SKM-1 treated with dmso at 0.1 percent for 144 hours (cell line): Measurements from ENCODE around the gene CLDN19.
"Not testable (repeated sequence)": the region's sequence is repeated elsewhere in the genome, so short reads cannot be mapped to it uniquely, and the experiment has no call there.

Experiments
- DNase-seq: peaks from one replicate; lab custom pipeline; 2025; ENCODE audit not compliant: unreplicated experiment; lab: John Stamatoyannopoulos, UW

The CLDN19 gene

GRCh38 chr1:42713293-42713692 lies 26.7 kb downstream of the CLDN19 start:
- DNase-seq, result no peak

DNA sequence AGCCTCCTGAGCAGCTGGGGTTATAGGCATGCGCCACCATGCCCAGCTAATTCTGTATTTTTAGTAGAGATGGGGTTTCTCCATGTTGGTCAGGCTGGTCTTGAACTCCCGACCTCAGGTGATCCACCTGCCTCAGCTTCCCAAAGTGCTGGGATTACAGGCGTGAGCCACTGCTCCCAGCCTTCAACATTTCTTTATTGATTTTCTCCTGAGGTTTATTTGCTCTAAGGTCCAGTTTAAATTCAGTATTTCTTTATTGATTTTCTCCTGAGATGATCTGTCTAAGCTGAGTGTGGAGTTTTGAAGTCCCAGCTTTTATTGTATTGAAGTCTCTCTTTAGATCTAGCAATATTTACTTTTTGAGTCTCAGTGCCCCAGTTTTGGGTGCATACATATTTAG lies 27.2 kb downstream of the CLDN19 start:
- not testable (repeated sequence) for DNase-seq

DNA sequence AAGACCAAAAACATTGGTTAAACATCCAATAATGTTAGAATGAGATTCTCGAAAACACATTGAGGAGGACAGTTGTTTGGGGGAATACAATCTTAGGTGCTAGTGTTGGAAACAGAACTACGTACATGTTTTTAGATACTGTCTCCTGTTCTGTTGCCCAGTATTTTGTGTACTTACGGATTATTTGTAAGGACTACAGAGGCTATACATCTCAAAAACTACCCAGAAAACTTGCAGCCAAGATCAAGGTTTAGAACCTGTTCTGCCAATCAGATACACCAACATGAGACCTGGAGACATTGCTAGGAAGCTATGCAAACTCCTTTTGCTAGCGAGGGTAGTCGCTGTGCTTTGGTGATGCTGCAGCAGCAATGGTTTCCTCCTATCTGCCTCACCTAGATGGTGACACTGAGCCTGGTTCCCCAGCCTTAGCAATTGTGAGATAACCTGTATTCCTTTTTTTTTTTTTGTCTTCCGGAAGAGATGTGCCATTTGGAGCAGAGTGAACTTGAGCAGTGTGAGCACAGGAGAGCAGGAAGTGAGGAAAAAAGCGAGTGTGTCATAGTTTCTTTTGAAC lies 36.1 kb downstream of the CLDN19 start:
- DNase-seq, result no peak

- no peak for DNase-seq
Measured at GRCh38 chr1:42700006-42700405, 40.0 kb downstream of the CLDN19 start.

DNA sequence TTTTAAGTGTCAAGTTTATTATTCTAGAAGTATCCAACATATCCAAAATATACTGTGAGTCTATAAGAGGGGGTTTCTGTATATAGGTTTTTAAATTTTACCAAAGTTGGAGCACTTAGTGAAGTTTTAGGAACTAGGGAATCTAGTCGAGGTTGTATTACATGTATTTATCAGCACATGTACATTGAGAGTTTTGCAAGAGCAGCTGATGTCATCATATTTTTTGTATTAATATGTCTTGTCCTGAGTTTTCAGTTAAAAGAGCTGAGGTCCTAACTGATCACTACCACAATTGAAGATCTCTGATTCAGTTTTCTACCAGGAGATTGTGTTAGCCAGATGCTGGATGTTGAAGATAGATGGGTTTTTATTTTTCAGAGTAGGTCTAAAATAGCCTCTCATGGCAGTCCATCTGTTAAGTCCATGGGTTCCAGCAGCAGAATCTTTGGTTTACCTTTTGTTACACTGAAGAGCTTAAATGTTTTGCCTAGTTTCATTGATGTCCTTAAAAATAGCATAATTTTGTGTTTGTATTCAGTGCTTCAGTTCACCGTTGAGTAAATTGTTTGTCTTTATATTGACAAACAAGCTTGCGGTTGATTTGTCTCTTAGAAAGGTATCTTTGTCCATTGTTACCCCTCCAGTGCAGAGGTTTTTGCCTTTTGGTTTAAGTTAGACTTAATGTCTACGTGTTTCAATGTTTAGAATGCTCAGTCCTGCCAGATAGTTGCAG lies 41.8 kb downstream of the CLDN19 start:
- no peak for DNase-seq

- DNase-seq, result no peak
Measured at GRCh38 chr1:42692911-42693310, 47.1 kb downstream of the CLDN19 start.

GRCh38 chr1:42692461-42692860 lies 47.6 kb downstream of the CLDN19 start:
- DNase-seq, result no peak

DNA sequence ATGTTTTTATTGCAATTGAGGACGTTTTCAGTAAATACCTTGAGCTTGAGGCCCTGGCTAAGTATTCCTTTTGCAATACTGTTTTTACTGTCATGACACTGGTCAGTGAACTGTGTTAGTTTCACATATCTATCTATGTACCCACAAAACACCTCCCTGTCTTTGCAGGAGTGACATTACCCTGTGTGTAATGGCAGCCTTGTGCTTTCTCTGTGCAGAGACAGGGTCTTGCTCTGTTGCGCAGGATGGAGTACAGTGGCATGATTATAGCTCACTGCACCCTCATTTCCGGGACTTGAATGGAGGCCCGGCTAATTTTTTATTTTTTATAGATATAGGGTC lies 48.9 kb downstream of the CLDN19 start:
- DNase-seq, result no peak

DNA sequence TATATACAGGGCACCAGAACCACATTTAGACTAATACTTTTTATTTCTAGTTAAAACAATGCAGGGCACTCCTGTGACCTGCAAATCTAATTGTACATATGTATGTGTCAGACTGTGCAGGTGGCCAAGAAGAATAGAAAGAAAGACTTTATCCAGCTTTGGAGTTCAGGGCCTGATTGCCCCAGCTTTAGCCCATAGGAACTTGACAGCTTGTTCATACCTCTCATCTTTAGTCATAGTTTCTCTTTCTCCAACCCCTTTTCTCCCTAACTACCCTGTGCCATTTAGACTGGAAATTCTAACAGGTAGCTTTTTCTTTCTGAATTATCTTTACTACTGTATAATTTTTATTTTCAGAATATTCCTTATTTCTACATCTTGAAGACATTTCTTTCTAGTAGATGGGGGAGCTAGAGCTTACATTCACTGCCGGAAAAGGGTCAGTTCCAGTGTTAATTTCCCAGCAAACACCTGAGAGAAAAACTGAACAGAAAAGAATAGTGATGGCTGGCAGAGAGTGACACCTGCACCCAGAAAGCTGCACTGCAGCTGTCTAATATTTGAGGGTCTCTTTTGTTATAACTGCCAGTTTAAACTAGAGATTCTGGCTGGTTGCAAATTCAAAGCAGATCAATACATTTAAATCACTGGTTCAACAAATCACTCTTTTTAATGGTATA lies 49.4 kb downstream of the CLDN19 start:
- no peak for DNase-seq

- no peak for DNase-seq
Measured at GRCh38 chr1:42689912-42690311, 50.1 kb downstream of the CLDN19 start.

GRCh38 chr1:42686418-42686817 lies 53.6 kb downstream of the CLDN19 start:
- no peak for DNase-seq

DNA sequence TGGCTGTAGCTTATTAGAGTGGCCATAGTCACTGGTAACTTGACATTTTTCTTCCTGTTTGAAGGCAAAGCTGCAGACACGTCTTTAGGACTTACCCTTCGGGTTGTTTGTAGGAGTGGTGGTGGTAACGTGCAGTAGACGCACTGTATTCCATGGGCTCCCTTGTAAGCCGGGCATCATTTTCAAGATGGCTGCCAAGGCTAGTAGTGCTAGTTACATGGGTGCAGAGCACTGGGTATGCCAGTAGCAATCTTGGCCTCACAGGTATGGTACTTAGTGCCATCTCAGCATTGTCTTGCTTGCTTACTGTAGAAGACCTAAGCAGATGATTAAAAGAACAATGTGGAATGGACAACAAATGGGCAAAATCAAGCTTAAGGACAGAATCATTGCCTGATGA lies 55.9 kb downstream of the CLDN19 start:
- DNase-seq, result no peak
